Measurements from ENCODE around the gene DUSP16. TPM values are rescaled to one million over a fixed set of nuclear protein-coding genes. Genes with fewer than 3 reads are reported as not detected.

DUSP16 gene
- total RNA-seq, 1 experiment from 2014 or later: 51.9 TPM

DNA sequence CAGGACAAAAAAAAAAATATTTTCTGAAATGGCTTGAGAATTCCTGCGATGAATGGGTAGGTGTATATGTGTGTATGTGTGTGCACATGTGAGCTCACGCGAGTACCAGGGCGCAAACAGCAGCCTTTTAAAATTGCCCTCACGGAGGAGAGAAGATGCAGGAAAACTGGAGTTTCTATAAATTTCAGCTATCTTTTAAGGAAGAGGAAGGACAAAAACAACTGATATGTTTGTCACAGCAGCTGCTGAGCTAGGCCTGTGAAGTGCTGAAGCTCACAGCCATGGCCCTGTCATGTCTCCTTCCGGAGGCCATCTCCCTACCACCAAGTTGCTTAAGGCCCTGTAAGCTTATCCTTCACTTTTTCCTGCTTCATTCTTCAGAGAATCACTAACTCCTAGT lies 40.8 kb downstream of the DUSP16 start:
- DNase-seq (ENCODE audit: low spot score): no peak

DNA sequence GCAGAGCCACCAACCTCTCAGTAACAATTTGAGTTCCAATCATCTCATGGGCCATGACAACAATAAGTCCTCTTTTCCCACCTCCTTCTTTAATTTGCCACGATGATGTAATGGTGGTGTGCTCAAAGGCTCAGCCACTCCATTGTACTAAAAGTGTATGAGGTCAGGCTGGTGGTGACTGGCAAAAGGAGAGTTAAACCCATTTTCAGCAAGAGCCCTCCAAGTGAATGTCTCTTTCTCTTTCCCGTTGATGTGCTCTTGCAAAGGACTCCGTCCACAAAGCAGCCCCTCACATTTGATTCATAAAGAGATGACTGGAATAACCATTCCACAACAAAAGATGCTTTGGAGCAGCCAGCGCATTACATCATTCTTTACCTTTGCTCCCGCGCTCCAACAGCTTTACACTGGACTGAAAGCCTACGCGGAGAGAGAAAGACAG lies 41.6 kb downstream of the DUSP16 start:
- Mint-ChIP-seq H3K9me3 (no peaks in the 10 kb centered on the region), H3K36me3 (peaks cover 36% of the 10 kb centered on the region), H3K4me3 (no peak overlapping the region), H3K27ac (peak overlapping the region; percentile 57), H3K27me3 (ENCODE audit: low read depth) (no peaks in the 10 kb centered on the region), H3K4me1 (peaks cover 45% of the 10 kb centered on the region)
- CTCF ChIA-PET: interaction anchor here (2.2 kb wide), 1 partner anchor 17 kb away, joined by 11 read pairs; no protein-coding TSS in a partner anchor
- POLR2A ChIA-PET: no interaction called here
- TF ChIP-seq ZNF423 (CRISPR knock-in tag; IDR thresholded peaks at IDR 0.05): no peak
- TF ChIP-seq, protein P1, sequence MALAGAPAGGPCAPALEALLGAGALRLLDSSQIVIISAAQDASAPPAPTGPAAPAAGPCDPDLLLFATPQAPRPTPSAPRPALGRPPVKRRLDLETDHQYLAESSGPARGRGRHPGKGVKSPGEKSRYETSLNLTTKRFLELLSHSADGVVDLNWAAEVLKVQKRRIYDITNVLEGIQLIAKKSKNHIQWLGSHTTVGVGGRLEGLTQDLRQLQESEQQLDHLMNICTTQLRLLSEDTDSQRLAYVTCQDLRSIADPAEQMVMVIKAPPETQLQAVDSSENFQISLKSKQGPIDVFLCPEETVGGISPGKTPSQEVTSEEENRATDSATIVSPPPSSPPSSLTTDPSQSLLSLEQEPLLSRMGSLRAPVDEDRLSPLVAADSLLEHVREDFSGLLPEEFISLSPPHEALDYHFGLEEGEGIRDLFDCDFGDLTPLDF (CRISPR knock-in tag; IDR thresholded peaks at IDR 0.05): no peak
- TF ChIP-seq, protein P2, sequence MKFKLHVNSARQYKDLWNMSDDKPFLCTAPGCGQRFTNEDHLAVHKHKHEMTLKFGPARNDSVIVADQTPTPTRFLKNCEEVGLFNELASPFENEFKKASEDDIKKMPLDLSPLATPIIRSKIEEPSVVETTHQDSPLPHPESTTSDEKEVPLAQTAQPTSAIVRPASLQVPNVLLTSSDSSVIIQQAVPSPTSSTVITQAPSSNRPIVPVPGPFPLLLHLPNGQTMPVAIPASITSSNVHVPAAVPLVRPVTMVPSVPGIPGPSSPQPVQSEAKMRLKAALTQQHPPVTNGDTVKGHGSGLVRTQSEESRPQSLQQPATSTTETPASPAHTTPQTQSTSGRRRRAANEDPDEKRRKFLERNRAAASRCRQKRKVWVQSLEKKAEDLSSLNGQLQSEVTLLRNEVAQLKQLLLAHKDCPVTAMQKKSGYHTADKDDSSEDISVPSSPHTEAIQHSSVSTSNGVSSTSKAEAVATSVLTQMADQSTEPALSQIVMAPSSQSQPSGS (CRISPR knock-in tag; IDR thresholded peaks at IDR 0.05; ENCODE audit: borderline replicate concordance, low read depth): no peak
- TF ChIP-seq, protein P3, sequence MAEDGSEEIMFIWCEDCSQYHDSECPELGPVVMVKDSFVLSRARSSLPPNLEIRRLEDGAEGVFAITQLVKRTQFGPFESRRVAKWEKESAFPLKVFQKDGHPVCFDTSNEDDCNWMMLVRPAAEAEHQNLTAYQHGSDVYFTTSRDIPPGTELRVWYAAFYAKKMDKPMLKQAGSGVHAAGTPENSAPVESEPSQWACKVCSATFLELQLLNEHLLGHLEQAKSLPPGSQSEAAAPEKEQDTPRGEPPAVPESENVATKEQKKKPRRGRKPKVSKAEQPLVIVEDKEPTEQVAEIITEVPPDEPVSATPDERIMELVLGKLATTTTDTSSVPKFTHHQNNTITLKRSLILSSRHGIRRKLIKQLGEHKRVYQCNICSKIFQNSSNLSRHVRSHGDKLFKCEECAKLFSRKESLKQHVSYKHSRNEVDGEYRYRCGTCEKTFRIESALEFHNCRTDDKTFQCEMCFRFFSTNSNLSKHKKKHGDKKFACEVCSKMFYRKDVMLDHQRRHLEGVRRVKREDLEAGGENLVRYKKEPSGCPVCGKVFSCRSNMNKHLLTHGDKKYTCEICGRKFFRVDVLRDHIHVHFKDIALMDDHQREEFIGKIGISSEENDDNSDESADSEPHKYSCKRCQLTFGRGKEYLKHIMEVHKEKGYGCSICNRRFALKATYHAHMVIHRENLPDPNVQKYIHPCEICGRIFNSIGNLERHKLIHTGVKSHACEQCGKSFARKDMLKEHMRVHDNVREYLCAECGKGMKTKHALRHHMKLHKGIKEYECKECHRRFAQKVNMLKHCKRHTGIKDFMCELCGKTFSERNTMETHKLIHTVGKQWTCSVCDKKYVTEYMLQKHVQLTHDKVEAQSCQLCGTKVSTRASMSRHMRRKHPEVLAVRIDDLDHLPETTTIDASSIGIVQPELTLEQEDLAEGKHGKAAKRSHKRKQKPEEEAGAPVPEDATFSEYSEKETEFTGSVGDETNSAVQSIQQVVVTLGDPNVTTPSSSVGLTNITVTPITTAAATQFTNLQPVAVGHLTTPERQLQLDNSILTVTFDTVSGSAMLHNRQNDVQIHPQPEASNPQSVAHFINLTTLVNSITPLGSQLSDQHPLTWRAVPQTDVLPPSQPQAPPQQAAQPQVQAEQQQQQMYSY (CRISPR knock-in tag; IDR thresholded peaks at IDR 0.05): no peak
- no peak for TF ChIP-seq HMGA2 (CRISPR knock-in tag; IDR thresholded peaks at IDR 0.05)
- no peak for TF ChIP-seq SP1 (CRISPR knock-in tag; conservative IDR thresholded peaks at IDR 0.05)
- TF ChIP-seq NFE2L1 (CRISPR knock-in tag; IDR thresholded peaks at IDR 0.05): no peak
- TF ChIP-seq, protein P4, sequence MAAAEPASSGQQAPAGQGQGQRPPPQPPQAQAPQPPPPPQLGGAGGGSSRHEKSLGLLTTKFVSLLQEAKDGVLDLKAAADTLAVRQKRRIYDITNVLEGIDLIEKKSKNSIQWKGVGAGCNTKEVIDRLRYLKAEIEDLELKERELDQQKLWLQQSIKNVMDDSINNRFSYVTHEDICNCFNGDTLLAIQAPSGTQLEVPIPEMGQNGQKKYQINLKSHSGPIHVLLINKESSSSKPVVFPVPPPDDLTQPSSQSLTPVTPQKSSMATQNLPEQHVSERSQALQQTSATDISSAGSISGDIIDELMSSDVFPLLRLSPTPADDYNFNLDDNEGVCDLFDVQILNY (CRISPR knock-in tag; IDR thresholded peaks at IDR 0.05): no peak
- no peak for TF ChIP-seq MYBL2 (CRISPR knock-in tag; IDR thresholded peaks at IDR 0.05)
- no peak for TF ChIP-seq ETV6 (CRISPR knock-in tag; IDR thresholded peaks at IDR 0.05)
- ATAC-seq: no peak
- no peak for DNase-seq (ENCODE audit: low spot score)

More for the DNA sequence above, 40.8 kb downstream of the DUSP16 start:
- no peaks in the 10 kb centered on the region for H3K27me3 Mint-ChIP-seq (ENCODE audit: low read depth)
- H3K4me1 Mint-ChIP-seq: peaks cover 48% of the 10 kb centered on the region
- CTCF ChIA-PET: interaction anchor here (1.9 to 2.2 kb wide), 3 partner anchors 11 to 172 kb away, joined by 5 to 11 read pairs (median 5); partner anchors contain the start of gene MANSC1
- no peak for TF ChIP-seq TCF7 (CRISPR knock-in tag; IDR thresholded peaks at IDR 0.05; ENCODE audit: low read depth)
- no peak overlapping the region for H3K4me3 Mint-ChIP-seq
- H3K36me3 Mint-ChIP-seq: peaks cover 32% of the 10 kb centered on the region
- peak overlapping the region; percentile 25; the same call in 1 of the 2 replicates for H3K27ac Mint-ChIP-seq
- ATAC-seq: peak; percentile 51
- POLR2A ChIA-PET: interaction anchor here (1.0 kb wide), 1 partner anchor 27 kb away, joined by 3 read pairs; no protein-coding TSS in a partner anchor
- no peaks in the 10 kb centered on the region for H3K9me3 Mint-ChIP-seq

DNA sequence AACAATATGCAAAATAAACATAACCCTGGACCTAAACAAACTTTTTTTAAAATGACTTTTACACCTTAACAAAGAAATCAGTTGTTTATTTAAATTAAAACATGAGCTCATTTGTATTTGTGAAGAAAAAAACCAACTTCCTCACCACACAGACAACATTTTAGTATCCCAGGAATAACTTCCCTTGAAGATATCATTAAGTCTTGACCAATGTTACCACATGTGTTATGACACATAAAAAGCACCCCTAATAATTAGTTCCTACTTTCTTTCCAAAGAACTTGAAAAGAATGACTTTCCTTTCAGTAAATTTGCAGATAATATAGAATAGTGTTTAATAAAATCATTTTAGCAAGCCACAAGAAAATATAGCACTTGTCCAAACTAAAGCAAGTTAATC lies 42.4 kb downstream of the DUSP16 start:
- ChIA-PET POLR2A (no interaction called here), CTCF (no interaction called here)
- H3K36me3 Mint-ChIP-seq: peaks cover 36% of the 10 kb centered on the region
- H3K27ac Mint-ChIP-seq: no peak overlapping the region
- DNase-seq (ENCODE audit: low spot score) (no peak), ATAC-seq (no peak)
- H3K4me3 Mint-ChIP-seq: no peak overlapping the region
- H3K4me1 Mint-ChIP-seq: peaks cover 45% of the 10 kb centered on the region
- no peaks in the 10 kb centered on the region for H3K27me3 Mint-ChIP-seq (ENCODE audit: low read depth)
- no peaks in the 10 kb centered on the region for H3K9me3 Mint-ChIP-seq
- TF ChIP-seq, protein P5, sequence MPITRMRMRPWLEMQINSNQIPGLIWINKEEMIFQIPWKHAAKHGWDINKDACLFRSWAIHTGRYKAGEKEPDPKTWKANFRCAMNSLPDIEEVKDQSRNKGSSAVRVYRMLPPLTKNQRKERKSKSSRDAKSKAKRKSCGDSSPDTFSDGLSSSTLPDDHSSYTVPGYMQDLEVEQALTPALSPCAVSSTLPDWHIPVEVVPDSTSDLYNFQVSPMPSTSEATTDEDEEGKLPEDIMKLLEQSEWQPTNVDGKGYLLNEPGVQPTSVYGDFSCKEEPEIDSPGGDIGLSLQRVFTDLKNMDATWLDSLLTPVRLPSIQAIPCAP (CRISPR knock-in tag; IDR thresholded peaks at IDR 0.05): no peak
- TF ChIP-seq, protein P6, sequence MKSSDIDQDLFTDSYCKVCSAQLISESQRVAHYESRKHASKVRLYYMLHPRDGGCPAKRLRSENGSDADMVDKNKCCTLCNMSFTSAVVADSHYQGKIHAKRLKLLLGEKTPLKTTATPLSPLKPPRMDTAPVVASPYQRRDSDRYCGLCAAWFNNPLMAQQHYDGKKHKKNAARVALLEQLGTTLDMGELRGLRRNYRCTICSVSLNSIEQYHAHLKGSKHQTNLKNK (CRISPR knock-in tag; IDR thresholded peaks at IDR 0.05): no peak
- TF ChIP-seq SMAD4 (CRISPR knock-in tag; IDR thresholded peaks at IDR 0.05): no peak
- no peak for TF ChIP-seq ZBTB21 (CRISPR knock-in tag; IDR thresholded peaks at IDR 0.05; ENCODE audit: borderline replicate concordance)
- TF ChIP-seq SOX15 (CRISPR knock-in tag; IDR thresholded peaks at IDR 0.05): no peak
- no peak for TF ChIP-seq RELA (CRISPR knock-in tag; IDR thresholded peaks at IDR 0.05; ENCODE audit: borderline replicate concordance)
- TF ChIP-seq JUN (CRISPR knock-in tag; IDR thresholded peaks at IDR 0.05): no peak
- TF ChIP-seq GABPB1 (CRISPR knock-in tag; IDR thresholded peaks at IDR 0.05): no peak
- TF ChIP-seq, protein P7, sequence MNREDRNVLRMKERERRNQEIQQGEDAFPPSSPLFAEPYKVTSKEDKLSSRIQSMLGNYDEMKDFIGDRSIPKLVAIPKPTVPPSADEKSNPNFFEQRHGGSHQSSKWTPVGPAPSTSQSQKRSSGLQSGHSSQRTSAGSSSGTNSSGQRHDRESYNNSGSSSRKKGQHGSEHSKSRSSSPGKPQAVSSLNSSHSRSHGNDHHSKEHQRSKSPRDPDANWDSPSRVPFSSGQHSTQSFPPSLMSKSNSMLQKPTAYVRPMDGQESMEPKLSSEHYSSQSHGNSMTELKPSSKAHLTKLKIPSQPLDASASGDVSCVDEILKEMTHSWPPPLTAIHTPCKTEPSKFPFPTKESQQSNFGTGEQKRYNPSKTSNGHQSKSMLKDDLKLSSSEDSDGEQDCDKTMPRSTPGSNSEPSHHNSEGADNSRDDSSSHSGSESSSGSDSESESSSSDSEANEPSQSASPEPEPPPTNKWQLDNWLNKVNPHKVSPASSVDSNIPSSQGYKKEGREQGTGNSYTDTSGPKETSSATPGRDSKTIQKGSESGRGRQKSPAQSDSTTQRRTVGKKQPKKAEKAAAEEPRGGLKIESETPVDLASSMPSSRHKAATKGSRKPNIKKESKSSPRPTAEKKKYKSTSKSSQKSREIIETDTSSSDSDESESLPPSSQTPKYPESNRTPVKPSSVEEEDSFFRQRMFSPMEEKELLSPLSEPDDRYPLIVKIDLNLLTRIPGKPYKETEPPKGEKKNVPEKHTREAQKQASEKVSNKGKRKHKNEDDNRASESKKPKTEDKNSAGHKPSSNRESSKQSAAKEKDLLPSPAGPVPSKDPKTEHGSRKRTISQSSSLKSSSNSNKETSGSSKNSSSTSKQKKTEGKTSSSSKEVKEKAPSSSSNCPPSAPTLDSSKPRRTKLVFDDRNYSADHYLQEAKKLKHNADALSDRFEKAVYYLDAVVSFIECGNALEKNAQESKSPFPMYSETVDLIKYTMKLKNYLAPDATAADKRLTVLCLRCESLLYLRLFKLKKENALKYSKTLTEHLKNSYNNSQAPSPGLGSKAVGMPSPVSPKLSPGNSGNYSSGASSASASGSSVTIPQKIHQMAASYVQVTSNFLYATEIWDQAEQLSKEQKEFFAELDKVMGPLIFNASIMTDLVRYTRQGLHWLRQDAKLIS (CRISPR knock-in tag; IDR thresholded peaks at IDR 0.05; ENCODE audit: borderline replicate concordance): no peak
- no peak for TF ChIP-seq NR1H2 (CRISPR knock-in tag; IDR thresholded peaks at IDR 0.05)

Measured in WTC11 (cell line).